Activated naive CD8-positive, alpha-beta T cell treated with anti-CD3 and anti-CD28 coated beads, Interleukin-2, amount 10 ng/mL, durations not matched to agents 7 days and 5 days (primary cell): ENCODE results near the gene ESYT2. TPM values are rescaled to one million over a fixed set of nuclear protein-coding genes. Genes with fewer than 3 reads are reported as not detected.

ENCODE experiments used
- ATAC-seq: fragments of 150-1000 bp; cut with Tn5 transposase; one replicate; pipeline ENCODE4 v1.10.0; 2021; ENCODE audit warnings: low read depth, moderate library complexity
- POLR2A ChIA-PET: fragments of 350-600 bp; sonication (Branson Sonifier 250); formaldehyde crosslinking; loops from one replicate; lab custom pipeline; 2021; ENCODE audit warnings: antibody characterized with exemption; lab: Charles Lee
- DNase-seq: peaks from one replicate; pipeline ENCODE4 v3.0.0; 2021
- H3K27ac Mint-ChIP-seq: one replicate; pipeline ENCODE4 v1.8.0; 2022; ENCODE audit warnings: mild to moderate bottlenecking, mixed read lengths
- H3K27me3 Mint-ChIP-seq: one replicate; pipeline ENCODE4 v1.8.0; 2022; ENCODE audit warnings: mild to moderate bottlenecking, moderate library complexity, mixed read lengths
- H3K36me3 Mint-ChIP-seq: one replicate; pipeline ENCODE4 v1.8.0; 2021; ENCODE audit warnings: mild to moderate bottlenecking, mixed read lengths
- H3K4me1 Mint-ChIP-seq: one replicate; pipeline ENCODE4 v1.8.0; 2021; ENCODE audit warnings: mixed read lengths
- H3K4me3 Mint-ChIP-seq: one replicate; pipeline ENCODE4 v1.8.0; 2022; ENCODE audit warnings: mild to moderate bottlenecking, moderate library complexity, mixed read lengths
- H3K9me3 Mint-ChIP-seq: one replicate; pipeline ENCODE4 v1.8.0; 2021; ENCODE audit warnings: mixed read lengths
- total RNA-seq, 2 experiments: library from RNA; stranded (reverse); gene quantifications; one replicate each; pipeline ENCODE4 v1.2.3, GENCODE V29; 2021

ESYT2 gene
- total RNA-seq, 2 experiments from 2014 or later = 93.9 to 94.2 TPM

- ATAC-seq (no peak), DNase-seq (no peak)
- no peak overlapping the region for H3K27ac Mint-ChIP-seq
- H3K4me1 Mint-ChIP-seq = no peaks in the 10 kb centered on the region
- POLR2A ChIA-PET = no interaction called here
- H3K4me3 Mint-ChIP-seq = no peak overlapping the region
- peaks cover under 1% of the 10 kb centered on the region for H3K27me3 Mint-ChIP-seq
- peaks cover 2% of the 10 kb centered on the region for H3K36me3 Mint-ChIP-seq
- no peaks in the 10 kb centered on the region for H3K9me3 Mint-ChIP-seq
These were observed 105.5 kb downstream of the ESYT2 start for GRCh38 chr7:158723714-158724385.

GRCh38 chr7:158723266-158723665 lies 106.0 kb downstream of the ESYT2 start:
- no peaks in the 10 kb centered on the region for H3K4me1 Mint-ChIP-seq
- POLR2A ChIA-PET = no interaction called here
- no peaks in the 10 kb centered on the region for H3K36me3 Mint-ChIP-seq
- DNase-seq (no peak), ATAC-seq (no peak)
- H3K9me3 Mint-ChIP-seq = no peaks in the 10 kb centered on the region
- H3K27me3 Mint-ChIP-seq = peaks cover 4% of the 10 kb centered on the region
- no peak overlapping the region for H3K4me3 Mint-ChIP-seq
- no peak overlapping the region for H3K27ac Mint-ChIP-seq

DNA sequence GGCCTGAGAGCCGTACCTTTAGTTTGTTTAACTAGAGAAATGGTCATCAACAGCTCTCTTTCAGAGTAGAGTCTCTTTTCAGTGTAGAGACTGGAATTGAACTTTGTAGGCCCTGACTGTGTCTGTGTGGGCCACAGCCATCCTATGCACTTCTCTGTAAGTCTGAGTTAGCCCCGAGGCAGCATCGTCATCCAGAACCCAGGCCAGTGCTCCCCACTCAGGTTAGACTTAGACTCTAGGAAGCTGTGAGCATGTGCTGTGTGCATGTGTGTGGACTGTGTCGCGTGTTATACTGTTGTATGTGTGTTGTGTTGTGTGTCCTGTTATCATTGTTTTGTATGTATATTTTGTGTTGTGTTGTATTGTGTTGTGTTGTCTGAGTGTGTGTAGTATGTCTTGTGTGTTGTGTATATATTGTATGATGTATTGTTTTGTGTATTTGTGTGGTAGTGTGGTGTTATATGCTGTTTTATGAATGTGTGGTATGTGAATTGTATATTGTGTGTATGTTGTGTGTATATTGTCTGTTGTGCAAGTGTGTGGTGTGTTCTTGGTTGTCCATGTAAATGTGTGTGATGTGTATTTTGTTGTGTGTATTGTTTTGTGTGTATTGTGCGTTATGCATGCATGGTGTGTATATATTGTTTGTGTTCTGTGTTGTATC lies 106.6 kb downstream of the ESYT2 start:
- H3K36me3 Mint-ChIP-seq = no peaks in the 10 kb centered on the region

GRCh38 chr7:158720112-158720511 lies 109.2 kb downstream of the ESYT2 start:
- no peaks in the 10 kb centered on the region for H3K9me3 Mint-ChIP-seq
- H3K36me3 Mint-ChIP-seq = no peaks in the 10 kb centered on the region
- H3K27ac Mint-ChIP-seq = no peak overlapping the region
- no peaks in the 10 kb centered on the region for H3K4me1 Mint-ChIP-seq
- POLR2A ChIA-PET = interaction anchor here (0.7 kb wide), 1 partner anchor 15 kb away, joined by 3 read pairs; no protein-coding TSS in a partner anchor
- no peak for ATAC-seq
- H3K27me3 Mint-ChIP-seq = peaks cover 29% of the 10 kb centered on the region
- DNase-seq = no peak
- H3K4me3 Mint-ChIP-seq = no peak overlapping the region

More for the DNA sequence above, 106.6 kb downstream of the ESYT2 start:
- peaks cover 8% of the 10 kb centered on the region for H3K27me3 Mint-ChIP-seq
- no peak for ATAC-seq
- POLR2A ChIA-PET = no interaction called here
- DNase-seq = no peak
- H3K9me3 Mint-ChIP-seq = no peaks in the 10 kb centered on the region
- no peak overlapping the region for H3K4me3 Mint-ChIP-seq
- no peaks in the 10 kb centered on the region for H3K4me1 Mint-ChIP-seq
- H3K27ac Mint-ChIP-seq = no peak overlapping the region

- peaks cover 36% of the 10 kb centered on the region for H3K27me3 Mint-ChIP-seq
These were observed 112.5 kb downstream of the ESYT2 start for GRCh38 chr7:158716802-158717201.

GRCh38 chr7:158710651-158711102 lies 118.6 kb downstream of the ESYT2 start:
- POLR2A ChIA-PET = no interaction called here
- Mint-ChIP-seq H3K9me3 (peaks cover 8% of the 10 kb centered on the region), H3K36me3 (peaks cover 11% of the 10 kb centered on the region), H3K27me3 (peaks cover 10% of the 10 kb centered on the region), H3K4me3 (peak overlapping the region; percentile 36), H3K4me1 (peaks cover 18% of the 10 kb centered on the region), H3K27ac (peak overlapping the region; percentile 52)
- DNase-seq (no peak), ATAC-seq (peak; percentile 35)

More at GRCh38 chr7:158716802-158717201, 112.5 kb downstream of the ESYT2 start:
- Mint-ChIP-seq H3K4me3 (no peak overlapping the region), H3K36me3 (no peaks in the 10 kb centered on the region), H3K9me3 (no peaks in the 10 kb centered on the region), H3K4me1 (peaks cover 5% of the 10 kb centered on the region), H3K27ac (no peak overlapping the region)
- DNase-seq (no peak), ATAC-seq (no peak)
- POLR2A ChIA-PET = no interaction called here

- POLR2A ChIA-PET = no interaction called here
- H3K4me1 Mint-ChIP-seq = peaks cover 32% of the 10 kb centered on the region
- ATAC-seq (no peak), DNase-seq (no peak)
- no peak overlapping the region for H3K27ac Mint-ChIP-seq
- peaks cover 3% of the 10 kb centered on the region for H3K27me3 Mint-ChIP-seq
- H3K36me3 Mint-ChIP-seq = peaks cover 20% of the 10 kb centered on the region
- H3K4me3 Mint-ChIP-seq = no peak overlapping the region
- peaks cover 8% of the 10 kb centered on the region for H3K9me3 Mint-ChIP-seq
These were observed 121.7 kb downstream of the ESYT2 start for GRCh38 chr7:158707610-158708009.

- POLR2A ChIA-PET = no interaction called here
- H3K9me3 Mint-ChIP-seq = peaks cover 8% of the 10 kb centered on the region
- H3K27me3 Mint-ChIP-seq = peaks cover under 1% of the 10 kb centered on the region
- H3K36me3 Mint-ChIP-seq = peaks cover 23% of the 10 kb centered on the region
- peak overlapping the region; percentile 67 for H3K4me3 Mint-ChIP-seq
- H3K27ac Mint-ChIP-seq = no peak overlapping the region
- H3K4me1 Mint-ChIP-seq = peaks cover 32% of the 10 kb centered on the region
- DNase-seq (no peak), ATAC-seq (no peak)
These were observed 122.4 kb downstream of the ESYT2 start for GRCh38 chr7:158706710-158707590.

DNA sequence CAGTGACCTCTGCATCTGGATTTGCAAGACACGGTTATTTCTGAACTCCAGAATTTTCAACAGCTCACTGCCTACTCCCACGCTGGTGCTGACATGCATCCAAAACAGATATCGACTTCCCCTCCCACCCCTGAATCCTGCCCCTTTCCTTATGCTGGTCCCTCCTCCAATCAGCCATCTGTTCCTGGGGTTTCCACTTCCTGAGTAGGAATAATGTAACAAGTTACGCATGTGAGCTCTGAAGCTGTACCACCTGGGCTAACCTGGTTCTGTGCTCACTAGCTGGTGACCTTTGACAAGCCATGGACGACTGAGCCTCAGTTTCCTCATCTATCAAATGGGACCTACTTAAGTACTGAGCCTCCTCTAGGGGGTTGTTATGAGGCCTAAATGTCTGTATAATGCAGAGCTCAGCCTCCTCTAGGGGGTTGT lies 123.0 kb downstream of the ESYT2 start:
- no peak for ATAC-seq
- no peak for DNase-seq
- peaks cover 37% of the 10 kb centered on the region for H3K4me1 Mint-ChIP-seq
- H3K4me3 Mint-ChIP-seq = peak overlapping the region; percentile 67
- H3K36me3 Mint-ChIP-seq = peaks cover 29% of the 10 kb centered on the region
- H3K27me3 Mint-ChIP-seq = no peaks in the 10 kb centered on the region
- POLR2A ChIA-PET = interaction anchor here (2.0 kb wide), 1 partner anchor 270 kb away, joined by 10 read pairs; no protein-coding TSS in a partner anchor
- peak overlapping the region; percentile 75 for H3K27ac Mint-ChIP-seq
- peaks cover 8% of the 10 kb centered on the region for H3K9me3 Mint-ChIP-seq

DNA sequence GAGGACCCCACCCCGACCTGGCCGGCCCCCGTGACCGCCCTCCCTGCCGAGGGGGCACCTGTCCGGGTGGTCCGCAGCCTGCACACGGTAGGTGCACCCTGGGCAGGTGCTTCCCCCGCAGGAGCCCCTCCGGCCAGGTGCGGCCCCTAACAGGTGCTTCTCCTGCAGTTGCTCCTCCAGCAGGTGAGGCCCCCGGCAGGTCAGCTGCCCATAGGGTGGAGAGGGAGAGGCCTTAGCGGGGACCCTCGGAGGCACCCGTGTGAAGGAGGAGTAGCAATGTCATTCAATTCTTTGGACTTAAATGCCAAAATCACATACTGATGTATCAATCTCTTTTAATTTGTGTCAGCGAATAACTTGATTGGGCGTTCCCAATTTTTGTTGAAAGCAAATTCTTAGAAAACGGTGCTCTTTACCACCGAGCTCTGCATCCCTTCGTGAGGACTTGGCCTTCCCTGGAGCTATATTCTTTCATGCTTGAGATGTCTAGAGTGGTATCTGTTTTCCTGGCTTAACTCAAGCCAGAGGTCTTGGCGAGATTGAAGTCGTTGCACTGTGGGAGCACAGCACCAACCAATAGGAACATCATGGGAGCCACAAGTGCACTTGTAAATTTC lies 124.0 kb downstream of the ESYT2 start:
- H3K27ac Mint-ChIP-seq = peak overlapping the region; percentile 91
- no peaks in the 10 kb centered on the region for H3K27me3 Mint-ChIP-seq
- H3K4me1 Mint-ChIP-seq = peaks cover 37% of the 10 kb centered on the region
- ATAC-seq = no peak
- POLR2A ChIA-PET = interaction anchor here (0.7 to 2.0 kb wide), 20 partner anchors 9 to 271 kb away, joined by 3 to 12 read pairs (median 5); partner anchors contain the start of genes DYNC2I1 and ESYT2
- H3K4me3 Mint-ChIP-seq = peak overlapping the region; percentile 95
- DNase-seq = no peak
- H3K9me3 Mint-ChIP-seq = peaks cover 6% of the 10 kb centered on the region
- H3K36me3 Mint-ChIP-seq = peaks cover 33% of the 10 kb centered on the region

DNA sequence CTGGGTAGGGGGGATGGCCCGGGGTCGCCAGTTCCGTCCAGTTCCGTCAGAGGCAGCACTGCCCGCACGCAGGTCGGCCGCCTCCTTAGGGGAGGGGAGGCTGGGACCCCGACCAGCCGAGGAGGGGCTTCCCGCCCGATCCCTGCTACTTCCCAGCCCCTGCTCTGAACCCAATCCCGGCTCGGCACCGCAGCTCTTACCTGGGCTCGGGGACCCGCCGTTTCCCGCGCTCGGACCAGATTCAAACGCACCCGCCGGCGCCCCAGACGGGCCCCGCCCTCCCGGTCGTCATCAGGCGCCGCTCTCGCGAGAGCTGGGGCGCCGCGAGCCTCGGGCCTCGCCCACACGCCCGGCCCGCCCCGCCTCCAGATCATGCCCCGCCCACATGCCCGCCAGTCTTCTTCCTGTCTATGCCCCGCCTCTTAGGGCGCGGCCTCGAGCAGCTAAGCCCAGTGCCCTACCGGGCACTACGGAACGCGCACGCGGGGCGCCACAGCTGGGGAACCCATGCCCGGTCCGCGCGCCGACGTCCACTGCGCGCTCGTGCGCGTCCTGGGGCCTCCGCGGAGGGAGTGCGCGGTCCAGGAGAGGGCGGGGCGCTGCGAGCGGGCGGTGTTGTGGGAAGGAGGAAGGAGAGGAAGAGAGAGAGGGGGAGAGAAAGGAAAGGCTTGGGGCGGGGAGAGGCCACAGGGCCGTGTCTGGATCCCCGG lies 124.6 kb downstream of the ESYT2 start, which contains the start of gene NCAPG2:
TSS of gene NCAPG2 (minus strand) at position 281 of the 710 bp plus-strand sequence. CDS start 2,905 bp downstream, outside the sequence.
- H3K4me3 Mint-ChIP-seq = peak within 1 kb of the TSS; percentile 95
- peaks cover 39% of the 10 kb centered on the region for H3K4me1 Mint-ChIP-seq
- POLR2A ChIA-PET = interaction anchor here (0.6 to 2.0 kb wide), 23 partner anchors 9 to 272 kb away, joined by 3 to 12 read pairs (median 5); partner anchors contain the start of genes DYNC2I1 and ESYT2
- peak within 1 kb of the TSS; percentile 91 for H3K27ac Mint-ChIP-seq
- peak; percentile 99 for DNase-seq
- H3K9me3 Mint-ChIP-seq = peaks cover 6% of the 10 kb centered on the region
- H3K27me3 Mint-ChIP-seq = no peaks in the 10 kb centered on the region
- H3K36me3 Mint-ChIP-seq = peaks cover 33% of the 10 kb centered on the region
- peak; percentile 98 for ATAC-seq
